DMS 273 (cell line): ENCODE measurements around the gene EVC2.

Source experiments
- DNase-seq: peaks from one replicate; lab custom pipeline; 2025; ENCODE audit not compliant: unreplicated experiment; lab: John Stamatoyannopoulos, UW

EVC2 gene

GRCh38 chr4:5517372-5517771, 191.0 kb downstream of the EVC2 start:
- no peak for DNase-seq

GRCh38 chr4:5515646-5516045, 192.7 kb downstream of the EVC2 start:
- DNase-seq: no peak
